Tibial artery (tissue), 4 donors: Measurements from ENCODE around the gene TMEM44.

Experiments used
- DNase-seq, 2 donors: peaks; one replicate each; pipeline ENCODE4 v3.0.0-alpha.2; 2019
- H3K27ac ChIP-seq, 2 donors: fragments of 200-600 bp; sonication (generic) in 1 of 2; 1 replicate in 1 of 2; 2 replicates in 1 of 2; pipeline ENCODE4 v1.5.1; 2018 to 2019; ENCODE audit warnings: mild to moderate bottlenecking in 1 of 2
- H3K27me3 ChIP-seq, 2 donors: fragments of 200-600 bp; sonication (generic) in 1 of 2; one replicate each; pipeline versions ENCODE4 v1.5.1 to v1.6.0; 2016 to 2019
- H3K36me3 ChIP-seq, 3 donors: fragments of 200-600 bp; sonication (generic) in 2 of 3; one replicate each; pipeline ENCODE4 v1.5.1; 2016 to 2019; ENCODE audit warnings: mild to moderate bottlenecking in 2 of 3
- H3K4me1 ChIP-seq, 4 donors: fragments of 200-600 bp; sonication (generic) in 2 of 4; 1 replicate in 3 of 4; 2 replicates in 1 of 4; pipeline ENCODE4 v1.5.1; 2016 to 2019
- H3K4me3 ChIP-seq, 2 donors: fragments of 200-600 bp; sonication (generic) in 1 of 2; 1 replicate in 1 of 2; 2 replicates in 1 of 2; pipeline ENCODE4 v1.5.1; 2018 to 2019; ENCODE audit warnings: mild to moderate bottlenecking in 2 of 2
- H3K9me3 ChIP-seq, 3 donors: fragments of 200-600 bp; sonication (generic) in 1 of 3; one replicate each; pipeline ENCODE4 v1.5.1; 2016 to 2019
- CTCF ChIP-seq, 2 experiments: fragments of 200-600 bp in 1 of 2; fragments of 450-650 bp in 1 of 2; IDR thresholded peaks; one replicate each; pipeline ENCODE4 v1.5.1; 2017 to 2019; ENCODE audit warnings: antibody characterized with exemption in 2 of 2, mild to moderate bottlenecking in 1 of 2, moderate library complexity in 1 of 2
- intact Hi-C: fragments of 100-400 bp; cut with DNase I; formaldehyde crosslinking; loops from one replicate; pipeline ENCODE4 v1.15.0; 2023; ENCODE audit warnings: low total_unique reads

The TMEM44 gene

GRCh38 chr3:194584320-194584776 is 48.9 kb downstream of the TMEM44 start:
- intact Hi-C loops = loop anchor here (10.0 kb wide), 1 partner anchor 450 kb away; the partner anchor contains the start of gene HES1

GRCh38 chr3:194582196-194582905 is 50.9 kb downstream of the TMEM44 start:
- Histone ChIP-seq H3K27me3 (no peaks in the 10 kb centered on the region), H3K4me3 (no peak overlapping the region), H3K9me3 (no peaks in the 10 kb centered on the region), H3K27ac (peak overlapping the region in 1 of 2 donors; percentile 92), H3K4me1 (peaks cover 0 to 49% (median 5%) of the 10 kb centered on the region in 4 donors), H3K36me3 (no peaks in the 10 kb centered on the region)
- TF ChIP-seq CTCF (IDR thresholded peaks at IDR 0.05) = no peak
- DNase-seq = no peak
- intact Hi-C loops = loop anchor here (10.0 kb wide), 1 partner anchor 448 kb away; the partner anchor contains the start of gene HES1

More at GRCh38 chr3:194584320-194584776, 48.9 kb downstream of the TMEM44 start:
- Histone ChIP-seq H3K27ac (peak overlapping the region; percentile 91 to 92), H3K4me1 (peaks cover 0 to 49% (median 12%) of the 10 kb centered on the region in 4 donors), H3K36me3 (peaks cover 0 to 4% (median 0%) of the 10 kb centered on the region in 3 donors), H3K27me3 (no peaks in the 10 kb centered on the region), H3K4me3 (peak overlapping the region; percentile 72 to 85), H3K9me3 (no peaks in the 10 kb centered on the region)
- no peak for TF ChIP-seq CTCF (IDR thresholded peaks at IDR 0.05)
- no peak for DNase-seq

- Histone ChIP-seq H3K4me3 (no peak overlapping the region), H3K27me3 (no peaks in the 10 kb centered on the region), H3K9me3 (no peaks in the 10 kb centered on the region), H3K36me3 (no peaks in the 10 kb centered on the region), H3K4me1 (peaks cover 0 to 24% (median 1%) of the 10 kb centered on the region in 4 donors), H3K27ac (peak overlapping the region; percentile 59 to 69)
- intact Hi-C loops = loop anchor here (5.0 kb wide), 1 partner anchor 107 kb away; no protein-coding TSS in a partner anchor
- no peak for TF ChIP-seq CTCF (IDR thresholded peaks at IDR 0.05)
- no peak for DNase-seq
Measured at GRCh38 chr3:194579091-194579606, 54.1 kb downstream of the TMEM44 start.

GRCh38 chr3:194577986-194578905 is 55.0 kb downstream of the TMEM44 start:
- DNase-seq = peak; percentile 73 to 90
- no peaks in the 10 kb centered on the region for H3K9me3 ChIP-seq
- intact Hi-C loops = loop anchor here (5.0 kb wide), 1 partner anchor 106 kb away; no protein-coding TSS in a partner anchor
- no peak for TF ChIP-seq CTCF (IDR thresholded peaks at IDR 0.05)
- no peaks in the 10 kb centered on the region for H3K27me3 ChIP-seq
- peak overlapping the region; percentile 59 to 69 for H3K27ac ChIP-seq
- no peaks in the 10 kb centered on the region for H3K36me3 ChIP-seq
- peaks cover 0 to 27% (median 6%) of the 10 kb centered on the region in 4 donors for H3K4me1 ChIP-seq
- no peak overlapping the region for H3K4me3 ChIP-seq

GRCh38 chr3:194575484-194576210 is 57.6 kb downstream of the TMEM44 start:
- H3K27ac ChIP-seq = peak overlapping the region; percentile 2 to 37
- no peak for TF ChIP-seq CTCF (IDR thresholded peaks at IDR 0.05)
- H3K36me3 ChIP-seq = no peaks in the 10 kb centered on the region
- no peak overlapping the region for H3K4me3 ChIP-seq
- peak; percentile 73 to 83 for DNase-seq
- H3K27me3 ChIP-seq = no peaks in the 10 kb centered on the region
- intact Hi-C loops = loop anchor here (5.0 kb wide), 1 partner anchor 103 kb away; no protein-coding TSS in a partner anchor
- no peaks in the 10 kb centered on the region for H3K9me3 ChIP-seq
- peaks cover 3 to 44% (median 22%) of the 10 kb centered on the region in 4 donors for H3K4me1 ChIP-seq
